NCI-H510A treated with DMSO at 0.1 percent for 48 hours (cell line): ENCODE measurements around the gene TOX3.
A peak's percentile ranks its signal among the peaks of the same experiment; 100 is the strongest.

Experiments used
- DNase-seq: peaks from one replicate; lab custom pipeline; 2025; lab: John Stamatoyannopoulos, UW

Gene TOX3

DNA sequence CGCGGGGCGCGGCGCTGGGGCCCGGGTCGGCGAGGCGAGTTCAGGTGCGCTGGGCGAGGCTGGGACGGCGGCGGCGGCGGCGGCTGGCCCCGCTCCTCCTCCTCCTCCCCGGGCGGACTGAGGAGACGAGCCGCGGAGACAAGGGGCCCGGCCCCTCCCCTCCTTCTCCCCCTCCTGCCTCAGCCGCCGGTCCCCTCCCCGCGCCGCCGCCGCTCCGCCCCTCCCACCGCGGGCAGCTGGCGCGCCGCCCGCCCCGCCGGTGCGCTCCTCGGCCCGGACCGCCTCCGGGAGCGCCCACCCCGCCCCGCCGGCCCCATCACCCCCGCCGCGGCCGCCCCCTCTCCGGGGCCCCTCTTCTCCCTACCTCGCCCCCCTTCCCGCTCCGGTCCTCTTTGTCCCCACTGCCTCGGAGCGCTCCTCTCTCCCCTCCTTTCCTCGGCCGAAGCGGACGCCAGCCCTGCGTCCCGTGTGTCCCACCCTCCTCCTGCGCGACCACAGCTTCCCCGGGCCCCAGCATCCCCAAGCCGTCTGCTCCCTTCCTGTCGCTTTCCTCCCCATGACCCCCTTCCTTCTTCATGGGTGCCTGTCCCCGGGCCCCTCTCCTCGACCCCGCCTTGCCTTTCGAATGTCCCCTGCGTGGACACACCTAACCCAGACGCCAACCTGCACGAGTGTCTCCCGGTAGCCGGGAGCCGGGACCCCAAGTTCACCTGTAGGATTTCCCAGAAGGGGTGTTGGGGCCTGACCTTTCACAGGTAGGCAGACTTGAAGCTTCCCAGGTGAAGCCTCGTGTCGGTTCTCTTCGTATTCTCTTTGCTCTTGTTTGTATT lies at the start of gene TOX3:
TOX3 (minus strand) TSS at position 140 of the 830 bp plus-strand sequence. CDS start 420 bp downstream, outside the sequence.
- peak; percentile 80 for DNase-seq

DNA sequence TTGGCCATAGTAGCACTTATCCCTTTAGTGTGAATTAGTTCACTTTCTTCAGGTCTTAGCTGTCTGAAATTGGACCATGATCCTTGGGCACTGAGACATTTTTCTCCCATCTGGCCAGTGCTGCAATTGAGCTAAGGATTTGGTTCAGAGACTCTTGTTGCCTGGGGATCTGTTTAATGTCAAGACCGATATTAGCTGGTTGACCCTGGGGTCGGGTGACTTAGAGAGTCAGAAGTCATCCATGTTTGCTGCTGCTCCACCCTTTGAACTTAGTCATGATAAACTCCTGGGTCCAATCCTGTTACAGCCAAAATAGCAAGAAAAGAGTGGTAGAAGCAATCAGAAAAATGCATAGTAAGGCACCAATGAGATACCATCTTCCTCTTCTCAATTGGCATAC lies 45.8 kb upstream of the TOX3 start:
- DNase-seq, result no peak

DNA sequence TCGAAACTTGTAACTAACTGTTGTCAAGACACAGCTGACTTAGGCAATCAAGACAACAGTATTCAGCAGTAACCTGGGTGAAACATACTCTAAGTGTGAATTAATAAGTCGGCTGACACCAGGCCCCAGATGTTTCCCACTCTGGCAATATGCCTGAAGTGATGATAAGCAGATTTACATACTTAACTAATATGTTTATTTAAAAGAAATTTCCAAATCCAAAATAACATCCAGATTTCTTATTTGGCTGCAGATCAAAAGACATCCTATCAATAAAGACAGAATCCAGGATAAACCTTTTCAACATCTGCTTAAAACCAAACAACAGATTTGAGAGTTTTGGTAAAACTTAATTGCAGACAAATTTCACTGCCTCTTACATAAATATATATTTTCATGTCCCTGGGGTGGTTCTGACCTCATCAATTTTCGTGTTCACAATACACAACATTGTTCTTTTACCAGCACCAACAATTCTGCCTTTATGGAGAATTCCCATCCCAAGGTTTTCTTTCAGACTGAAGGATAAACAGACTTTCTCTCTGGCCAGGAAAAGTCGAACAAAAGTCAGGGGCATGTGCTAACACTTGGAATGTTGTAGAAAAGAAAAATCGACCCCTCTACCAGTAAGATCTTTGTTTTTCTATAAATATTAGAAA lies 45.1 kb upstream of the TOX3 start:
- DNase-seq, result no peak

DNA sequence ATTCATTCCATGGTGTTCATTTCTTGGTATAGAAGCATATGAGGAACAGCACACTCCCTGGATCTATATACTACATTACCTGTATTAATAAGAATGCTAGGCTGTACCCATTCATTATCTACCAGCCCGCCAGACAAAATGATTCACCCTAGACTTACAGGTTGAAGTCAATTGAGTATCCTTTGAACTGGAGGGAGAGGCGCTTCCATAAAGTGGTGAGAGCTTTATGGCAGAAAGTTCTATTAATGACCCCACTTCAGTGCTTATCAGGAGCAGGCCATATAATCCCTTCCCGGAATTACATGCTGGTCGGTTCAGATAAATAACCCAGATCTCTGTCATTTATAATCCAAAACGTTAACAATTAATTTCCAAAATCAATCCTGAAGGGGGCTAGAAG lies 44.5 kb upstream of the TOX3 start:
- DNase-seq, result no peak

DNA sequence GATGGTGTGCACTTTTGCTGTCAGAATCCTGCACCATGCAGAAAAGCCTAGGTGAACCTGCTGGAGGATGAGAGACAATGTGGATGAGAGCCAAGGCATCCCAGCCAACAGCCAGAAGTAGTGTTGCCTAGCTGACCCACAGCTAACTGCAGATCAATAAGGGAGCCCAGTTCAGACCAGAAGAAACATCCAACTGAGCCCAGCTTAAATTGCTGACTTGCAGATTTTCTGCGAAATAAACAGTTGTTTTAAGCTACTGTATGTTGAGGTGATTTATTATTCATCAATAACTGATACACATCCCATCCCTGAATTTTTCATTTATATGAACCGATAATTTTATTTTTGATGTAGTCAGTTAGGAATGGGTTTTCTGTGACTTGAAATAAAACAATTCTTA lies 39.2 kb upstream of the TOX3 start:
- DNase-seq, result no peak

DNA sequence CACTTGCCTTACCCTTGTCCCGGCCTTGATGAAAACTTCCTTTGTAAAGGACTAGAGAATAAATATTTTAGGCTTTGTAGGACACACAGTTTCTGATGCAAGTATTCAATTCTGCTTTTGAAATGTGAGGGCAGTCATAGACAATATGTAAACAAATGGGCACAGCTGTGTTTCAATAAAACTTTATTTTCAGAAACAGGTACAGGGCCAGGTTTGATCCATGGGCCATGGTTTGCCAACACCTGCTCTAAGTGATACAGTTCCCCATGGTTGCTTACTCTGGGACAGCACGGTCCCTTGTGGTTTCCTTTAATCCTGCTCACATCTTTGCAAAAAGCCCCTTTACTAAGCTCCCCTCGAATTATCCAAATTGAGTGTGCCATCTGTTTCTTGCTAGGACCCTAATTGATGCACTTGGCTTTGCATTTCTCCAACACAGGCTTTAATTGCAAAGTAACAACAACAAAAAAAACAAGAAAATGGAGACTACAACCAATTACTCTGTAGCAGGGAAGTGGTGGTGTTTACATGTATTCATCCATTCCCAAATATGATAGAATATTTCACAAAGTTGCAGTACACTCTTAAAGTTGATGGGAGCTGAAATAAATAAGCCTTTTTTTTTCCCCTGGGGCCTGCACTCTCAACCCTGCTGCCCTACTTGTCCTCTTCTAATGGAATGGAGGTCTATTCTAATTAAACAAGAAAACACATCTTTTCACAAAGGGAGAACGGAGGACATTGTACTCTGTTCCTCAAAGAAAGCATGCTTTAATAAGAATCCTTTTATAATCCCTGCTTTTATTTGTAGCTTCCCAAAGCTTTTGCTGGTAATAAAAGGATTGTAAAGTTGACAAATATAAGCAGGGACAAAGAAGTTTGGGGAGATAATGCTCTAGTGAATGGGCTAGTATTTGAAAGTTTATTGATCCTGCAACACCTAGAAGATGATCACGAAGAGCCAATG lies 37.7 kb upstream of the TOX3 start:
- no peak for DNase-seq

DNA sequence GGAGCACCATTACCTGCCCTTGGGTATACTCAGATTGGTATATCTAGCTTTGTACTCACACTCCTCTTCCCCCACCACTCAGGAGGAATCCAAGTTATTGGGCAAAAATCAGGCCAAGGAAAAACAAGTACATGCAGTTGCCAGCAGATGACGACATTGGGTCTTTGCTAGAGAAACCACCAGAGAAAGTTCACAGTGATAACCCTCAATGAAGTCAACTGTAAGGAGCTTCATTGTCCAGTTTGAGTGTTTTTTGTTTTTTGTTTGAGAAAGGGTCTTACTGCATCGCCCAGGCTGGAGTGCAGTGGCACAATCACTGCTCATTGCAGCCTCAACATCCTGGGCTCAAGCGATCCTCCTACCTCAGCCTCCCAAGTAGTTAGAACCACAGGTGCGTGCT lies 34.6 kb upstream of the TOX3 start:
- DNase-seq, result no peak

DNA sequence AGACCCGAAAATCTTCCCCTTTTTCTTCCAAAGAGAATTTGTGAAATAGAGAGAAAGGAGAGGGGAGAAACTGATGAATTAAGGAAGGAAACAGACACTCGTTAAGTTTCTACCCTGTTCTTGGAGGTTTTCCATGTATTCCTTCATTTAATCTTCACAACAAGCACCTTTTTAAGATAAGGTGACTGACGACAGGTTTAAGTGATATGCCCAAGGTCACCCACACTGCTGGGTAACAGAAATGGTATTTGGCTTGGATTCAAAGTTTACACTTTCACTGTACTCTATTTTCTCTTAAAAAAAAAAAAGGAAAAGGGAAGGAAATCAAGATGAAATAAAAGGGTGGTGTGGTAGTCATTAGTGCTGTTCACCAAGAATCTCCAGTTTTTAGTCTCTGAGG lies 33.5 kb upstream of the TOX3 start:
- DNase-seq, result no peak

DNA sequence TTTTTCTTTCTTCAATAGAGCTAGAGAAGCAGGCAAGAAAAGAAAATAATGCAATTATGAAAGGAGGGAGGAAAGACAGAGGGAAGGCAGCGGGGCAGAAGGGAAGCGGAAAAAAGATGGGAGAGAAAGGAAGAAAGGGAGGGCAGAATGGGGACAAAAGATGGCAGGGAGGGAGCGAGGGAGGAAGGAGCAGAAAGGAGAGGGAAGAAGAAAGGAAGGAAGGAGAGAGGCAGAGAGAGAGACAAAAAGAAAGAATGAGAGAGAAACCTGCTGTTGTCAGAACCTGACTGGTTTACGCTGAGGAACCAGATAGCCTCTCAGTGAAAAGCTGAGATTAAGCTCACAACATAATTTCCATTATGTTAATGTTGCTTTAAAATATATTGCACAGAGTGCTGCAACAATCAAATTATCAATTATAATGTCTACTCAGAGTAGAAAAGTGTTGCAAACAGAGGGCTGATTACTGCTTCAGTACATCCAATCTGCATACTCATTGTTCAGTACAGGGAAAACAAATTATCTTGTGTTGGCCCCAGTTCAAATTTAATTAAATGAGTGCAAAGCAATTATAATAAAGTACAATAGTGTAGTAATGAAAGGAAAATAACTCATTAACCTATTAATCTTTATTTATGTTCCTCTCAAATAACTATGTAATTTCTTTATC lies 32.0 kb upstream of the TOX3 start:
- no peak for DNase-seq

DNA sequence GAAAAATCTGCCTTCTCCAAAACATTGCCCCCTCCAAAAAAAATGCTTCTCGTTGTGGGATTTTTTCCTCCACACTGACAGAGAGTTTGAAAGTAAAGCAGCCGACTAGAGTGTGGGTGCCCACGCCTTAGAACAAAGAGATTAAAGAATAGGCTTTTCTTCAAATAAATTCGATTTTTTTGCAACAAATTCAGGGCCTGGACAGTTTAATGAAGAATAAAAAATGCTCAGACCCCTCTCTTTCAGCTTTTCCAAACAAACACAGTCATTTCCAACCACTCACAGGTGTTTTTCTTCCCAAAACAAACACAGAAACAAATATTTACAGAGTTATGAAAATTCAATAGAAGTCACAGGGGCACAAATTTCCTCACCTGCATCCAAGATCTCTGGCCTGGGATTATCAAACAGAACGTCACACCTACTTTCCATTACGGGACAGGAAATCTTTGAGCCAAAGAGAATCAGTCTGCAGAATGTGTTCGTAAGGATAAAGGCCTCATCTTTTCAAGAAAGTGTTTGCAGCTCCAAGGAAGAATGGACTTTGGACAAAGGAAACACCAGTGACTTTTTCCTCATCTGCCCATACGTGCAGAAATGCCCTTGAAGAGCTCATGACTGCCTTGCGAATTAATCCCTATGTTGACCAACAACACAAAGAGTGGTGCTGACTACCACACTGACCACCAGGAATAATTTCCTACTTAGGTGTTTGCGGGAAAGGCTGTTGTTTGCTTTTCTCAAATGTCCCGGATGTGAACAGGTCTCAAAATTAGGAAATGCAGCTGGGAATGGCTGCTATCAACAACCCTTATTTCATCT lies 31.3 kb upstream of the TOX3 start:
- peak; percentile 55 for DNase-seq

DNA sequence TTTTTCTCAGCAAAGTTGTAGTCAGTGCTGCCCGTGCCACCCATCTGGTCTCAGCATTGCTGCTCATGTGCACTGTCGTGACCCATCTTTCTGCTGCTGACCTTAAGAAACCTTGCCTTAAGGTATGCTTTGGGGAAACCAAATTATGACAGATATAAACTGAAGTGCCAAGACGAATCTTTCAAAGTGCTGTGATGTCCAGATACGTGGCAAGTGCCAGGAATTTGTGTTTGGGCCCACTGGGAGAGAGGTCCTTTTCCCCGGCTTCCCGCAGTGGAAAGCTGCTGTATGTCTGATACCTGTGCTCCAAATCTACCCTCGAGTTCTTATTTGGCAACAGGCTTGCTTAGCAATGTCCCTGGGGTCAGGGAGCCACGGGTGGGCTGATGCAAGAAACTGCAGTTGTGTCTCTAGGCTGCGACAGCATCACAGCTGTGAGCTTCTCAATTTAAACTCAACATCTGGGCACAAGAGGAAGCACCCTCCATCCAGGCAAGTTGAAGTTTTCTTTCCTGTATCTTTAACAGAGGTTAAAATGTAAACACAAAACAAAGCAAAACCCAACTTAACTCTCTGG lies 30.3 kb upstream of the TOX3 start:
- DNase-seq, result no peak

DNA sequence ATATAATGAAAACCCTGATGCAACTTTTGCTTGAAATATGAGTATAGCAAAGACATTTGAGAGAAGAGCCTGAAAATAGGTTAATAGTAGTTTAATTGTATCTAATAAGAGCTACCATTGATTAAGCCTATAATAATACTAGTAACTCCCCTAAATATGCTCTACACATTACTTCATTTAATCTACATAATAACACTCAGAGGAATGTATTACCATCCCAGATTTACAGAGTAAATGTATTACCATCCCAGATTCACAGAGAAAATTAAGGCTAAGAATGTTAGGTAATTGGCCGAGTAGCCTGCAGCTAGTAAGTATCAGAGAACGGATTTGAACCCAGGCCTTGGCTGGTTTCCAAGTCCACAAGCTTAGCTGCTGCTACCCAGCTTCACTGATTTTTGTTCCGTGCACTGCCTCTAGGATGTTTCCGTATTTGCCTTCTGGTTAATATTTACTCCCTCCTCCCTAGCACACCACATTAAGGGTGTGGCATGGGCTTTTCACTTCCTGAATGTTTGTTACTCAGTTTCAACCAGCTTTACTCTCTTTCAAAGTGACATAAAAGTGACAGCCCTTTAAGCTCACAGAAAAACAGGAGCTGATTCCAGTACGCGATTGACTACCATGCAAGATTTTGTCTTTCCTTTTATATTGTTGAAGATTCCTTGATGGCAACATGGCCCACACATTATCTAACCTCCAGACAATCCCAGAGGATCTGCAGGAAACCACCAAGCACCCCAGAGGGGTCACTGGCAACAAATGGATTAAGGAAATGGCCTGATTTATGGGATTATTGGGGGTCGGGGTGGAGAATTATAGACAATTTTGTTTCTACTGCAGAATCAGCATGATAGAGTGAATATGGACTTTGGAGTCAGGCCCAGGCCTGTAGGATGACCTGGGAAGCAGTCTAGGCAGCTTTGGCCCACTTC lies 26.7 kb upstream of the TOX3 start:
- peak; percentile 84 for DNase-seq

DNA sequence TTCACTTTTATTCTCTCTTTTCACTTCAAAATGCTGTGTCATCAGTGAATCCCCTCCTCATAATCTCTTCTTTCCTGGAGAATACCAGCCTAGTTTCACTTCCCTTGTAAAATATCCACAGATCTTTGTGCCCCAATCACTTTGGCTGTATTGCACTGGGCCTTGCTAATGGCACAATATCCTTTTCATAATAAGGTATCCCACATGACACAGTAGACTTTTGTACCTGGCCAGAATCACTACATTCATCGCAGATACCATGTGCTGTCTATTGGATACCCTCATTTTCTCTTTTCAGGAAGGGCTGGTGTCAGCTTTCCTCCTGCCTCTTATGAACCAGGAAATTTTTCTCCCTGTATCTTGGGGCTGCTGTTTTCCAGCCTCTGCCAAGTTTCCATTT lies 25.7 kb upstream of the TOX3 start:
- DNase-seq, result peak; percentile 65

DNA sequence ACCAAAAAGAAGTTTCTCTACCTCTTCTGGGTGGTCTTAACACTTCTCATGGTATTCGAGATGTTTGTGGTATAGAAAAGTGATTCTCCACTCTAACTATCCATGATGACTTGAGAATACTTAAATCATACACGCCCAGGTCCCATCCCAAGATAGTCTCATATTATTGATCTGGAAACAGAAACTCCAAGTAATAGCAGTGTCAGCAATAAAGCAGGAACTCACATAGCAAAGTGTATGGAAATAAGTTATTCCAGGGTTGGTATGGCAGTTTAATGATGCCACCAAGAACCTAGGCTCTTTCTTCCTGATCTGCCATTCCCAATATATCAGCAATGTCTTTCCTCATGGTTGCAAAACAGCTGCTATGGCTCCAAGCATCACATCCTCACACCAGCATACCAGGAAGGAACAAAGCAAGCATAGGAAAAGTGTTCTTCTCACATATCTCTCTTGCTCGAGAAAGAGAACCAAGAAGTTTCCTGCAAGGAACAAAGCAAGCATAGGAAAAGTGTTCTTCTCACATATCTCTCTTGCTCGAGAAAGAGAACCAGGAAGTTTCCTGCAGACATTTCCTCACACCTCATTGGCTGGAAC lies 23.6 kb upstream of the TOX3 start:
- no peak for DNase-seq

DNA sequence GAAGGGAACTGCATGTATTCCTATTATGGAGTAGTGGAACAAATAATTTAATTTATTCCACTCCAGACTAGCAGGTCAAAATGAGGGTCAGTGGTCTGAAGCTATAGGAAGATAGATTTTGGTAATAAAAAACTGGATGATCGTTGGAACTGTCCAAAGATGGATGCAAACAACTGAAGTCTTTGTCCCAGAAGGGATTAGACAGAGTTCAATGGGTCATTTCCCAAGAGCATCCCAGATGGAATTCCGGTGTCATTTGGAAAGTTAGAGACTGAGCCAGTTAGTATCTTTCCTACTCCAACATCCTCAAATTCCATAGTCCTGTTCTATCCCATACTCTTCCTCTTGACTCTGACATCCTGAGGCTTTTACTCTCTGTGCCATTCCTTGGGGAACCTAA lies 22.8 kb upstream of the TOX3 start:
- DNase-seq, result no peak

DNA sequence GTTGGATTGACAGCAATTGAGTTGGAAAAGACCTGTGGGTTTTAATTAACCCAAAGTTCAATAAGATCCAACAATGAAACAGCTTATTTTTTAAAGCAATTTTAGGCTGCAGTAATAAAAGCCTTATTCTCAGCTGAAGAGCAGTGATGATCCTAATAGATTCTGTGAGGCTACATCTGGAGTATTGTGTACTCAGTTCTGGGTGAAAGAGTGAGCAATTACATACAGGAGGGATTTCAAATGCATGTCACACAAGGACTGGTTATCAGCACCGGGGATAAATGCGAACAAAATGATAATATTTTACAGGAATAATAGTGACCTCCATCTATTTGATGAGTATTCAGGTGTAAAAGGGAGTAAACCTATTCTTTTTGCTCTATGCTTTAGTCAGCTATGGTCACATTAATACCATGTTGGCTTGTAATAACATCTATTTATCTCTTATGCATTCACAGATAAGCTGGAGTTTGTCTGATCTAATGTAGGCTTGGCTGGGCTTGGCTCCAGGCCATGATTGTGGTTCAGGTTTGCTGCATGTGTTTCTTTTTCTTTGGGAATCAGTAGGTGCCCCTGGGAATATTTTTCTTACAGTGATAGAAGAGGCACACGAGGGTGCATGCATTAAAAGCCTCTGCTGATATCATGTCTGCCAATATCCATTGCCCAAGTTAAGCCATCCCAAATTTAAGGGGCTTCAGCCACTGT lies 22.2 kb upstream of the TOX3 start:
- DNase-seq, result peak; percentile 91

DNA sequence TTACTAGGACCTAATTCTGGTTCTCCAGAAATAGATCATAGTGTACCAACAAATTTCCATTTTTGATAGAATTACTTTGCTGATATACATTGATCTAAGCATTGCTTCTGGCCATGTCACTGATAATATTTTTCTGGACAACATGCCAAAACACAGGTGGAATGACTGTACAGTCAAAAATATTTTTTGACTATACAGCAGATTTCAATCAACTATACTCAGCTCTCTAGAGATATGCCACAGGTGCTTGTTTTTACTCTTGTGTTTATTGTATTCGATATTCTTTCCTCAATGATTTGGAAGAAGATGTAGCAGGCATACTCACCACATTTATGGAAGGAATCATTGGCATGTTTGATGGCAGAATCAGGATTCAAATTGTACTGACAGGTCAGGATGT lies 21.6 kb upstream of the TOX3 start:
- DNase-seq, result no peak

DNA sequence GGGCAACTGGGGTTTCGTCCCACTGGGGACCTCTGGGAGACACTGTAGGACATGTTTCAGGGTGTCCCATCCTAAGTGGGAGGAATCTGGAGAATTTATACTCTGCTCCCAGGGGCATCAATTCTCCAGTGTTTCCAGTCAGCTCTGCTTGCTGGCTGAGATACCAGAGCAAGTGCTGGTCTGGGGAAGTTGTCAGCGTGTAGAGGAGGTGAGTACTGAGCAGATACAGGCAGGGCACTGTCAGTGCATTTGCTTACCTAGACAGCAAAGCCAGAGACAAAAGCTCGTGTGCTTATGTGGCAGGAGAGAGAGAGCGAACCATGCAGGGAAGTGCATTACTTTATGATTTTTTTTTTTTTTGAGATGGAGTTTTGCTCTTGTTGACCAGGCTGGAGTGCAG lies 20.2 kb upstream of the TOX3 start:
- DNase-seq, result peak; percentile 32
